Suppressor macrophage (primary cell): ENCODE results near the gene SEMA3C.

ENCODE experiments used
- DNase-seq, 4 experiments: peaks; one replicate each; pipeline ENCODE4 v3.0.0-alpha.2; 2020 to 2022

Gene SEMA3C

DNA sequence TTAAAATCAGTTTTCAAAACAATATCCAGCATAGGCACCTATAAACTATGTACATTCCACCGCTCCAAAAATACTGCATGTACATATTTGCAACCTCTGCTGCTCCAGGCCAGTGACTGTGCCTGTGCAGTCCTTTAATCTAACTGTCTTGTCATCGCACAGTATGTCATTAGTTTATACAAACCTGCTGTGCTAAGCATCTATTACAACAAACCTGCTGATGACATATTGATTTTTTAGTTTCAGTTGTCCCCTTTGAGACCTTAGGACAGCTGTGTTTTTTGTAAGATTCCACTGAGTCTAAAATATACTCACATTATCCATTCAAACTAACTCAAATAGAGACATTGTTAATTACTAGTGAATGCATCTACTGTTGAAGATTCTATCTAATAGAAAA lies 33.1 kb downstream of the SEMA3C start:
- no peak for DNase-seq

DNA sequence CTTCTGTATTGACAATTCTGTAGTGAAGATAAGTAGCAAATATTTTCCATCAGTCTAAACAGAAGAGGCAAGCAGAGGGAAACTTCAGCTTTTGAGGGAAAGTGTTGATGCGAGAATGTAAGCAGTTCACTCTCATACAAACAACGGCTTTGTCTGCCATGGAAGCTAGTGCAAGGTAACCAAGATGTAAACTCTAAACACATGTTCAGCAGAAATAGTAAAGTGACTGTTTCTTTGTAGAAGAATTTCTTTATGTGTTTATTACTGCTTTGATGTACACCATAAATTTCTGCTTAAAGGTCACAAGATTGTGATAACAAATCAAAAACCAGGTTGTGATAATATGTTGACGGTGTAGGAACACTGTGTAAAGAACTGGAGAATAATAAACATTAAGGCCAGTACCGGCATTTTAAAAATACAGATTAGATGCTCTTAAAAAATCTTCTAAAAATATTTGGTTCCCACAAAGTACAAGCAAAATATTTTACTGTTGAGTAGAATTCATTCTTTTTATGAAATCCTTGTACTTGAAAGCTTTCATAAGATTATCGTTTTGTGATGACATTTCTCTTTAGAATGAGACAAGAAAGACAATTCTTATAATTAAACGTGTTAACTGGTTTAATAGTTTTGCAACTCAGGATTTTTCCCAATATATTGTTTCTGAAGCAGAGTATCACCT lies 34.2 kb downstream of the SEMA3C start:
- DNase-seq, result no peak

DNA sequence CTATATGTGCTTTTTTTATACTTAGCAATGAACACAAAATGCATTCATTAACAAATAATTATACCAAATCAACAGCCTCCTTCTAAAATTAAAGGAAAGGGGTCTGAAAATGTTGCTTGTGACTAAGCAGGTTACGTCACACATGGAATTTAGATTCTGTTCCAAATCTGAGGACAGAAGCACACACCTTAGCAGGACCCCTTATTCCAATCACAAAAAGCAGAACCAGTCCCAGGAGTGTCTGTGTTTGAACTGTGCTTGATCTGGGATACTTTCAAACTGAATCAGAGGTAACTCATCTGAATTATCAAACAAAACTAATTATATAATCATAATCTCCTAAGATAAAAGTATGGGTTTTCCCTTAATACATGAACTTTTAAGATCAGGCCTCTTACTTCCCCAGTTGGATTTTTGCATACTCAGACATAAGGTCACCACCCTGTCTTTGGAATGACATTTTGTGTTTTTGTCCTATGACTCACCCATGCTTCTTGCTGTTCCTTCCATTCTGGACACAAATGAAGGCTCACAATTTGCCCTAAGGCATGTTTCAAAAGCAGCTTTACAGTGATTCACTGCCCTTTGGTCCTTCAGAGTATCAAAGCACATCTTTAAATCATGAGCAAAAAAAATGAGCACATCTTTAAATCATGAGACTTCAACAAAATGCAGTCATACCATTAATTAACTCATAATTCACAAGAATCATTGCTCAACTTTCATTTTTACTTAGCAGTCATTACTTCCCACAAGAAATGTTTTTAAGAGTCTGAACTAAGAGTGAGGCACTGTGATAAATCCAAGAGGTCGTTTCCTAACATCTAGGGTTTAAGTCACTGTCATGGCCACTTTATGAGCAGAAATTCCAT lies 35.5 kb downstream of the SEMA3C start:
- peak; percentile 69 to 95 (median 80) for DNase-seq

DNA sequence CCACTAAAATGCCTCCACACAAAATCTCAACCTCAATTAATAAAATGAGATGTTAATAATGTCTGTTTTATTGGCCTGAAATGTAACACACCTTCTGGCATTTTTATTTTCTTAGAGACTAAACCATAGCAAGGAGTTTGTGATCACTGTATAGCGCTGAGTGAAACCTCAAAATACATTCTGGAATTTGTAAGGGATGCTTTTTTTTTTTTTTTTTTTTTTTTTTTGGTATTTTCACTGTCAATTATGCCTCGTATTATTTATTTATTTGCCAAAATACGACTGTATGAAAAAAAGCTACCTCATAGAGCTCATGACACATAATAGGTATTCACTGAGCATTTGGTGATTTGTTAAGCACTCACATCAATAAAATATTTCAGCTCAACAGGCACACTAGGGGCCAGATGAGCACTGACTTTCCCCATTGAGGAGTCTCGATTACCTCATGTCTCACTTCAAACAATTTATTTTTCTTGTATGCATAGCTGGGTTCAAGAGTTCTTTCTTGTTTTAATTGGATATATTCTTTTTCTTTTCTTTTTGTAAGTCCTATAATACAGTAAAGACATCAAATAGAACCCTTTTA lies 36.5 kb downstream of the SEMA3C start:
- DNase-seq, result no peak

DNA sequence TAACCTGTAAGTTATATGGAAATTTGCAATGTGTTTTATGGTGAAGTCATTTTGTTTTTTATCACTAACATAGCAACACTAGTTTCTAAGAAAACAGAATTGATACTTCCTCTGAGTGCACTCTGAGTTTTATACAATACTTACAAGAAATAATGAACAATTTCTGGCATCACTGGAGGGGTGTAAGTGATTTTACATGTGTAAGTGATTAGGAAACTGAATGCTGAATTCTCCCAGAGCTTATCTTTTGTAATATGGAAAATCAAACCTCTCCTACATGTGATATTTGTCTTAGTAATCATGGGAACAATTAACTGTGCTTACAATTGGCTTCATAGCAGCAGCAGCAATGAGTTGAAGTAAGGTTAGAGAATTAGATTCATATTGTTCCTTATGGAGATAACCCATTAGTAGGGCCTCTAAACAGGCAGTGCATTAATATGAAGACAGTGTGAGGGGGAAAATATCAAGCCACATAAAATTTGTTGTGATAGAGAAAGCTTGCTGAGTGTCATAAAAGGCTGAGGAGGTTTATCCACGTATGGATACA lies 37.4 kb downstream of the SEMA3C start:
- DNase-seq, result peak in 1 of 4 experiments; percentile 6

DNA sequence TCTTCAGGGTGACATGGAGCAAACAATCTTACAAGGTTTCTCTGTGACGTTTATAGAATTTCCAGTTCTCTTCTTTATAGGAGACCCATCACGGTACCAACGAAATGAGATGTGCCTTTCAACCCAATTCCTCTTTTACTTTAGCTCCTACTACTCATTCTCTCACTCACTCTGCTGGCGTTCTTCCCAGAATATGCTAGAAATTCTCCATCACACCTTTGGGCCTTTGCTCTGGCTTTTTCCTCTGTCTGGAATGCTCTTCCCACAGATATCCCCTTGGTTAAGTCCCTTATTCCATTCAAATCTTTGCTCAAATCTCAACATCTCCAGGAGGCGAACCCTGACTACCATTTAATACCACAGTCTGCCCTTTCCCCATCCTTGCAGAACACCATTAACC lies 39.0 kb downstream of the SEMA3C start:
- DNase-seq, result no peak

DNA sequence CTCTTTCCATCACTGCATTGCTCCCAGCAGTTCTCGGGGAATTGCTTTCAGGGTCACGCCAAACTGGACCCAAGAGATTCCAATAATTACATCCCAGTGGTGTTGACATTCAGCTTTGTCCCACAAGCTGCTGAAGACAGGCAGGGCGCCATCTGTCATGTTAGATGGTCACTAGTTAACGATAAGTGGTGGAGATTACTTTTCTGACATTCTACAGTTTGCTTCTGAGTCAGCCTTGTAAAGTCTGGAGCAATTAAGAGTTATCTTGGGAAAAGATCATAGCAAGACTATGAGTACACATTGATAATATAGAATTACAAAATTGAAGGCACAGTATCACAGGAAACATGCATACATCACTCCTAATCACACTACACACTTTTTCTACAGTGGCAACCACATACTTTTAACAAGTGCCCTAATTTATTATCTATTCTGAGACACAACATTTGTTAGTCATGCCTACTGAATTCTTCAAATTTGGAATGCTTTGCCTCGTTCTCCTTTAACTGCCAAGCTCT lies 41.9 kb downstream of the SEMA3C start:
- DNase-seq, result no peak

DNA sequence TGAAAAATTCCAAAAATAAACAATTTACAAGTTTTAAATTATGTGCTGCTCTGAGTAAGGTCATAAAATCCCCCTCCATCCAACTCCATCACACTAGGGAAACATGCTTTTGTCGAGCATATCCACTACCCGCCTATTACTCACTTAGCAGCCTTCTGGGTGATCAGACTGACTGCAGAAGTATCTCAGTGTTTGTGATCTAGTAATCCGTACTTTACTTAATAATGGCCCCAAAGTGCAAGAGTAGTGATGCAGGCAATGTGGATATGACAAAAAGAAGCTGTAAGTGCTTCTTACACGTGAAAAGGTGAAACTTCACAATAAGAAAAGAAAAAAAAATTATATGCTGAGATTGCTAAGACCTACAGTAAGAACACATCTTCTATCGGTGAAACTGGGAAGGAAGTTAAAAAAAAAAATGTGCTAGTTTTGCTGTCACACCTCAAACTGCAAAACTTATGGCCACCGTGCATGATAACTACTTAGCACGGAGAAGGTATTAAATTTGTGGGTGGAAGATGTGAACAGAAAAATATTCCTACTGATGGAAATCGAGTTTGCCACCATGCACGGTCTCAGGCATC lies 43.2 kb downstream of the SEMA3C start:
- no peak for DNase-seq

DNA sequence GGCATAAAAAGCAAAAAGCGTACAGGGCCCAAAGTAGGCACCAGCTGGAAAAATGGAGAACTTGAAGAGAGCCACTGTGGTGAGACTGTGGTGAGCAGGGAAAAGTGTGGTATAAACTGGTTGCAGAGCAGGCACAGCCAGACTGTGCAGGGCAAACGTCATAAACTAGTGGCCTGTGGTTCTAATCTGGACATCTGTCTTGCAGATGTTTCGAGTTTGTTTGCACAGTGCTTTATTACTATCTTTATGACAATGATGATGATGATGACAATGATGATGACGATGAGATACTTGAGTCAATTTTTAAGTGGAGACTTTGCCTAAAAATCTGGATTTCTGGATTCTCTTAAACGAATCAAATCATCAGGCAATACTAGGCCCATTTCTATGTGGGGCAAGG lies 45.7 kb downstream of the SEMA3C start:
- DNase-seq, result no peak

DNA sequence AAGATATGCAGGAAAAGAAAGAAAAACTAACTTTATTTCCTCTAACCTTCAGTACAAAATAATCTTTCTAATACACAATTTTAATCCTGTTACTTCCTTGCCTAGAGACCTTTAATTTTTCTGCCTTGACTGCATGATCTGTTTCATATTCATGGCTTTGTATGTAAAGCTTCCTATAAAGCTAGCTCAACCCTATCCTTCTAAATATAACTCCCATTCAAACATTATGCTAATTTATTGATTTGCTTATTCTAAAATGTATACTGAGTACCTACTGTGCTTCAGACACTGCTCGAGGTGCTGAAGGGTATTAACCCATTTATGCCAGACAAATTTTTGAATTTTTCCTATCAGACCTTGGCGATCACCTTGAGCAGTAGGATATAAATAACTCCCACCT lies 47.6 kb downstream of the SEMA3C start:
- no peak for DNase-seq

DNA sequence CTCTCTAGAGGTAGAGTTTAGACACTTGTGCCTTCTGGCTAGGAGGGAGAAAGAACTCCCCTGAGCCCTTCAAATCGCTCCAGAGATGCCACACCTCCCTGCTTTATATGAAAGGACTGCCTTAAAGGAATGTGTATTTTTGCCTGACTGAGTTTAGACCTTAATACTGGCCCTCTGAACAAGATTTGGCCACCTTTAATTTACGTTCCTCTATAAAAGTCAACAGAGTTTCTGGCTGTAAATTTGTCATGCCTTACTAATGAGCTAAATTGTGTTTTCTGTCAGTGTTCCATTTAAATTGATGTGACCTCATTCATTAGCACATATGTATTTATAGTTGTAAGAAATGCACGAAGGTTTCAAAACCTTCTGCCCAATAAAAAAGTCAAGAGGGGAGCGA lies 48.0 kb downstream of the SEMA3C start:
- DNase-seq, result no peak

DNA sequence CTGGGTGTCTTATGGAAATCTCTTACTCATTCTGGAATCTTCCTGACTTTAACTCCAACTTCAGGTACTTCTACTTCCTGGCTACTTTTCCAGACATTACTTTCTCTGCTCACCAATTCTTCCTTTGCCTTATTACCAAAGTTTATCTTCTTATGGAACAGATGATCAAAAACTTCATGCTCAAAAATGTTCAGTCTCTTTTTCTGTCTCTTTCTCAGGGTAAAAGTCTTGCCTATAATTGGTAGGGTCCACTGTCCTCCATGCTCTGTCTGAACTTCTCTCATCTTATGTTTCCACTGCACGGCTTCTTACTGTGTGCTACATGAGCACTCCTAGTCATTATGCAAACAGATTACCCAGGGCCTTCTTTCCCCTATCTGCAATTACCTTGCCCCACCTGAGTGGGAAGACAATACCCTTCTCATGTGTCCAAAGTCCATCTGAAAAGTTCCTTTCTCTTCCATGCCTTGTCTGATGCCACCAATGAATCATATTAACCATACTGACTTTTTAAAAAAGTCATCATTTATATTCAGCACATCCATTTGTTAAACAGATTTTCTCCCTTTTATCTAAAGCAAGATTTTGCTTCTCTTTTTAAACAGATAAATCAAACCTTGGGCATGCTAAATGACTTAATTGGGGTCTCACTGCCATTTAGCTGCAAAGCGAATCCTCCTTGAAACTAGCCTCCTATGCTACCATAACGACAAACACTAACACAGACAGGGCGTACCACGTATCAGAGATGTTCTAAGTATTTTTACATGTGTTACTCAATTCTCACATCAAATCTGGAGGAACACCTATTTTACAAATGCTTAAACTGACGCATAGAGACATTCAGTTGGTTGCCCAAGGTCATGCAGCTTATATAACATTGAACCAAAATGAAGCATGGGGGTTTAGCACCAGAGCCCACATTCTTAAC lies 48.8 kb downstream of the SEMA3C start:
- no peak for DNase-seq

DNA sequence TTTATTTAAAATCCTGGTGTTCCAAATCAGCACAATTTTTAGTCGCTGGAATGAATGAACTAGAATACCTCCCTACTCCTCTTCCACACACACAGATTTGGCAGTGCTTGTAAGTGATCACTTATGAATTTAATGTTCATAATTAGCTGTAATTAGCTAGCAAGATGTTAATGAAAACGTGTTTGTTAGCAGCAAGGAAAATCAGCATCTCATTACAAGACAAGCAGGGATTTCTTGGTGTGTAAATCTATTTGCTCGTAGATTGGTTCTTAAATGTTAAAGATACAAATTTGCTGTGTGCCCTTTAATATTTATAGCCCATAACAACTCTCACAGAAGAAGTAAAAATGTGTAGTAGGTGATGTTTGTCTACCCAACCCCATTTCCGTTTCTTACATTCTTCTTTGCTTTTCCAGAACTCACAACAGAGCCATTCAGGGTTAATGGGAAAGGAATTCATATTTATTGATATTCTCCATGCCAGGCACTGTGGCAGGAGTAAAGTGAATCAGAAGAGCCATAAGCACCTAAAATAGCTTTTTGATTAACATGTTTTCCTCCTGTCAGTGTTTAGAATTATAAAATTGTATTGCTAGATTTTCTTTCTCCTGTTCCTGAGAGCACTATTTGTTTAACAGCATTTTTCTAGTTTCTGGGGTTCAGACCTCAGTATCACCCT lies 49.6 kb downstream of the SEMA3C start:
- DNase-seq, result no peak

DNA sequence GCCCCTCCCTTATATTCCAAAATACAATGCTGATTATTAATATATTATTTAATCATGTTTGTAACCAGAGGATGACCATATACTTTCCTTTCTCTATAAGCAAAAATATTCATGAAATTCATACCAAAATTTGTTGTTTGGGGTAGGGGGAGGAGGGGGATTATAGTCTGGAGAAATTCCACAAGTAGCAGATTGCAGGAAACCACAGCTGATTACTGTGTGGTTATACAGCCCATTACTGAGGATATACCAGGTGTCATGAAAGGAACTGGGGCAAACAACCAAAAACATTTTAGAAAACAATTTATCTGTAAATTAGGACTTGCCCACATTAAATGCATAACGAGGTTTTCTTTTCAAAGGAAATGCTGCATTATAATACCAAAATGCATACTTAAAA lies 50.3 kb downstream of the SEMA3C start:
- DNase-seq, result no peak

DNA sequence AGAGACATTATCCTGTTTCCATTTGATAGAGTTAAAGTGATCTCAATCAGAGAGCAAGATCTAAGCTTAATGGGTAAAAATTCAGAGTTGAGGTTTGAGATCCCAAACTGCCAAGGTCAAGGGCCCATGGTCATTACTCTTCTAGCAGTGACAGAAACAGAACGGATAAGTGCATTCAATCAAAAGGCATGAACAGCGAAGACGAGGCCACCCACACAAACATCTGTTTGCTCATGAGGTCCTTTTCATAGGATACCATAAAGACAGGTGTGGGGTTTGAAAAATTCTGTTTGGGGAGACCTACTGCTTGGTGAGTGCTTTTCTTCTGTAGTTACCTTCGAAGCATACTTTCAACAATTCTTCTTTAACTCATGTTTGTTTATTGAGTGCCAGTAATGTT lies 58.3 kb downstream of the SEMA3C start:
- DNase-seq, result no peak

DNA sequence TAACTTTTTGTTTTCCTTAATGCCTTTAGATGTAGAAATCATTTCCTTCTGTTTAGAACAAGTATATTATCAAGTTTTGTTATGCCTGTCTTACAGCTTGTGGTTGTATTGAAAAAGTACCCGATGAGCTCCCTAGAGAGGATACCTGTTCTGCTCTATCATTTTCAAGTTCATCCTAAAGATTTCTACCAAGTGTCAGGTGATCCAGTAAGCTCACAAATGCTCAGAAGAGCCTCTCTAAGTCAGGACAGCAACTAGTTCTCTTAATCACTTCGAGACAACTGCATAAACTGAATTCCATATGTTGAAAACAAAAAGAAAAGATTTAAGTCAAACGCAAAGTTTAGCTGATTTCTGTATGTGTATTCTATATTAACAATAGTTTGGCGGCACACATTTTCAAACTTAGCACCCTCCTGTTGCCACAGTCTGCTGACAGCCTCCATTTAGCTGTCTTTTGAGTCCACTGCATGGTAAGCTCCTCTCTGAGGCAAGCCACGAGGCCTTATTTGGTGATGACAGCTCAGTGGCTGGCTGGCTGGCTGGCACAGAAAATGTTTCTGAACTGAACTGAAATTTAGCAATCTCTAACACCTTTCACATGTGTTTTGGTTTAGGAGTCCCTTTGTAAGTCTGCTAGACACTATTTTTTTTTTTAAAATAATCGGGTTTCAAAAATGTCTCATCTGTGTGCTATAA lies 59.4 kb downstream of the SEMA3C start:
- no peak for DNase-seq

DNA sequence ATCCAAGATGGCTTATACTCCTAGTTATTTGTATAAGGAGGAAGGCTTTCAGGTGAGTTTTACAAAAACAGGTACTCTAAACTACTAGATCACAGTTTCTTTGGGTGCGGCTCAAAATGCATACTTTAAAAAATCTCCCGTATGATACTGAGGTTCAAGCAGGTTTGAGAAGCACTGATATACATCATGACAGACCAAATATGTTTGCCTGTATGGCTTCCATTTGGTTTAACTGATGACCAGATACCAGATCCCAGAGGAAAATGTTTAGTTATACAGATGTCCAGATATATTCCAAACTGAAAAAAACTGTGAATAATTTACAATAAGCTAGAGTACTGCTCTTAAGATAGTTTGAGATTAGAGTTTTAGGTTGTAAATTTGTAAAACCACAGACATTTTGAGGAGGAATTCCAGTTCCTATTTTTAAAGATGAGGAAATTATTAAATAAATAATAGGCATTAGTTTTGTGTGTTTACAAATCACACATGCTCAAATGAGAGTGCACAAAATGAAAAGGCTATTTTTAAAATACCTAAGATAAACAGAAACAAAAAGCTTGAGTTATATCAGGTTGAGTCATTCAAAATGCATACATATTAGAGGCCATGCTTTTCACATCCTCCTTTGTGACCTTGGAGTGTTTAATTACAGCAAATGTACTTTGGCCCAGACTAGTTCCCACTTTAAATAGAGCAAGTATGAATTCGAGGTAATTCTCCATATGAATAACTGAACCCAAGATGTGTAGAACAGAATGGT lies 60.5 kb downstream of the SEMA3C start:
- peak in 2 of 4 experiments; percentile 12 to 32 for DNase-seq

DNA sequence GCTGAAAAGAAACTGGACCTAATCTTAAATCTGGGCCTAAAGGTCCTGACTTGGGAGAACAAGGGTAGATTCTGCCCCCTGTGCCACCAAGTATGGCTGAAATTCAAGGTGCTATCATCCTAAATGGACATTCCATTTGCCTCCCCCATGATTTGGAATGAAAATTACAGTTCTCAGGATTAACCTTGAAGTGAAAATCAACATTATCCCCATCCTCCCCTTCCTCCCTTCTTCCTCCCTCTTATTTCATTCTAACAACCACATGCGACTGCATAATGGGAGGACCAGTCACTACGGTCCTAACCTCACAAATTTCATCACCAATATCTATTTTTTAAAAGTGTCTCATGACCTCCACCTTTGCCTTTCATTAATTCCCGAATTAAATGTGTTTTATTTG lies 62.1 kb downstream of the SEMA3C start:
- no peak for DNase-seq

DNA sequence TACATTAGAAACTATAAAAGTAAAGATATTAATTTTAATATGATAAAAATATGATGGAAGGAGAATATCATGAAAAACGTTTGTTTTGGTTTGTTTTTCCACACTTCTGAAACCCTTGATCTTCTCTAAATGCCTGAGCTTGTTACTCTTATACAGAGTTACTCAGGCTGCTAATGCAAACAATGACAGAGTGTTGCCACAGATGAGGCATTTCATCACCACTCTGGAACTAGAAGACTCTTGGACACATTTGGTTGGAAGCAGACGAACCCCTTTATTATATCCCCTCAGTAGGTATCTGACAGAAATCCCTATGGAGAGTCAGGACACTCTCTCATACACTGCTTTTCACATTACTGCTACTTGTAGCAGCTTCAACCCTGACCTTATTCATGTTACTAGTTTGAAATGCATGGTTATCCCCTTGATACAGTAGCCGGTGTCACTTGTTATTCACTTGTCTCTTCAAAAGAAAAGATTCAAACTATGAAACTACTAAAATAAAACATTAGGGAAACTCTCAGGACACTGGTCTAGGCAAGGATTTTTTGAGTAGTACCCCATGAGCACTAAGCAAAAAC lies 66.9 kb downstream of the SEMA3C start:
- DNase-seq, result peak in 1 of 4 experiments; percentile 24
